ENCODE results near the gene GRM4. TPM values are rescaled to one million over a fixed set of nuclear protein-coding genes. Genes with fewer than 3 reads are reported as not detected.

GRM4 gene
- polyA plus RNA-seq, 12 donors = 0.66 to 4.0 (median 1.4) TPM; not detected in 1

- DNase-seq = no peak
Measured at GRCh38 chr6:33980176-33981175, 165.4 kb downstream of the GRM4 start.

GRCh38 chr6:33979750-33980149 is 166.1 kb downstream of the GRM4 start:
- DNase-seq = no peak

GRCh38 chr6:33978412-33979150 is 167.3 kb downstream of the GRM4 start:
- no peak for DNase-seq

GRCh38 chr6:33977606-33978411 is 168.1 kb downstream of the GRM4 start:
- DNase-seq = no peak

- DNase-seq = no peak
Measured at GRCh38 chr6:33976437-33977360, 169.2 kb downstream of the GRM4 start.

- DNase-seq = no peak
Measured at GRCh38 chr6:33975661-33976436, 170.0 kb downstream of the GRM4 start.

GRCh38 chr6:33974471-33974870 is 171.4 kb downstream of the GRM4 start:
- DNase-seq = no peak

GRCh38 chr6:33974030-33974429 is 171.9 kb downstream of the GRM4 start:
- DNase-seq = no peak

GRCh38 chr6:33971580-33971979 is 174.3 kb downstream of the GRM4 start:
- DNase-seq = no peak

Other genes with a start within 250 kb of the GRM4 start
- 100 to 1,000 TPM in 4 of 12 donors, 10 to 100 TPM in 7, not detected in 1; 62.1 to 167 (median 88.1) TPM for gene HMGA1, start 90.8 kb upstream of the GRM4 start, polyA plus RNA-seq (ENCODE audit: insufficient read length in 12 of 12)
- 10 to 100 TPM in 2 of 12 donors, 1 to 10 TPM in 9, not detected in 1; 5.7 to 20.9 (median 6.9) TPM for gene SMIM29, start 102.9 kb upstream of the GRM4 start, polyA plus RNA-seq (ENCODE audit: insufficient read length in 12 of 12)
- gene NUDT3, start 246.6 kb upstream of the GRM4 start, polyA plus RNA-seq (ENCODE audit: insufficient read length in 12 of 12) = 10 to 100 TPM in 11 of 12 donors, not detected in 1; 17.6 to 36.9 (median 27.8) TPM